ENCODE measurements around the gene GPR179.
"Not testable (repeated sequence)": the region's sequence is repeated elsewhere in the genome, so short reads cannot be mapped to it uniquely, and the experiment has no call there.

GPR179 gene

GRCh38 chr17:38322897-38323296 lies 20.9 kb downstream of the GPR179 start:
- no peak for DNase-seq

- peak; percentile 84 for DNase-seq
These were observed 21.5 kb downstream of the GPR179 start for GRCh38 chr17:38322156-38322779.

- peak; percentile 31 for DNase-seq
These were observed 23.3 kb downstream of the GPR179 start for GRCh38 chr17:38320482-38320881.

- no peak for DNase-seq
These were observed 26.7 kb downstream of the GPR179 start for GRCh38 chr17:38317081-38317480.

GRCh38 chr17:38315497-38315896 lies 28.3 kb downstream of the GPR179 start:
- DNase-seq: no peak

- peak; percentile 99 for DNase-seq
These were observed 46.8 kb downstream of the GPR179 start, which contains the start of gene MRPL45 for GRCh38 chr17:38296834-38297517. TSS of gene MRPL45 (plus strand) at chr17:38297168. CDS start at chr17:38297184, 16 bp downstream.

GRCh38 chr17:38295602-38296365 lies 48.0 kb downstream of the GPR179 start:
- peak; percentile 2 for DNase-seq

GRCh38 chr17:38289760-38290159 lies 54.0 kb downstream of the GPR179 start:
- DNase-seq: not testable (repeated sequence)

- DNase-seq: peak; percentile 22
These were observed 55.4 kb downstream of the GPR179 start for GRCh38 chr17:38288217-38288827.

- DNase-seq: peak; percentile 46
These were observed 57.2 kb downstream of the GPR179 start for GRCh38 chr17:38286501-38287091.

GRCh38 chr17:38285994-38286393 lies 57.8 kb downstream of the GPR179 start:
- not testable (repeated sequence) for DNase-seq
